Stimulated activated CD4-positive, alpha-beta T cell treated with anti-CD3 and anti-CD28 coated beads, Interleukin-4, amount 100 ng/mL, for 4 hours (primary cell): ENCODE results near the gene DHRS2.
"Not testable (repeated sequence)": the region's sequence is repeated elsewhere in the genome, so short reads cannot be mapped to it uniquely, and the experiment has no call there.

Experiments used
- DNase-seq, 2 experiments: peaks; one replicate each; pipeline ENCODE4 v3.0.0-alpha.2; 2020

Gene DHRS2

GRCh38 chr14:23650506-23650905 lies 14.3 kb downstream of the DHRS2 start:
- DNase-seq, result no peak

GRCh38 chr14:23653051-23653450 lies 16.9 kb downstream of the DHRS2 start:
- no peak for DNase-seq

GRCh38 chr14:23654231-23654630 lies 18.1 kb downstream of the DHRS2 start:
- no peak for DNase-seq

GRCh38 chr14:23657959-23658470 lies 21.9 kb downstream of the DHRS2 start:
- no peak for DNase-seq

- no peak for DNase-seq
Measured at GRCh38 chr14:23660290-23661226, 24.4 kb downstream of the DHRS2 start.

DNA sequence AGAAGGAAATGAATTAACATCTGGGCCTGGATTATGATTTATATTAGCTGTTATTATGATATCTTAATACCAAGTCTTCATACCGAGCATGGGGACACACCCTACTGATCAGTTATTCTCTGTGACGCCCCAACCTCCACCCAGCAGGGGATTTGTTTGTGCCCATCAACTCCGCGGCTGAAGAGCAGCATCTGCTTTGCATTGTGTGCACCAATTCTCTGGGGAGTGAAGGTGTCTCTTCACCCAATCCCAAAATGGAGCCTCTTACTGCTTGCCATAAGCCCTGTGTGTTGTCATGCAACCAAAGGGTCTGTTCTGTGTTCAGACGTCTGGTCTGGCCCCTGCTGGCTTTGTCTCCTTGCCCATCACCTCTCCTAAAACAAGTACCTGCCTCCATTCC lies 25.4 kb downstream of the DHRS2 start:
- no peak for DNase-seq

GRCh38 chr14:23663127-23663526 lies 27.0 kb downstream of the DHRS2 start:
- DNase-seq, result no peak

DNA sequence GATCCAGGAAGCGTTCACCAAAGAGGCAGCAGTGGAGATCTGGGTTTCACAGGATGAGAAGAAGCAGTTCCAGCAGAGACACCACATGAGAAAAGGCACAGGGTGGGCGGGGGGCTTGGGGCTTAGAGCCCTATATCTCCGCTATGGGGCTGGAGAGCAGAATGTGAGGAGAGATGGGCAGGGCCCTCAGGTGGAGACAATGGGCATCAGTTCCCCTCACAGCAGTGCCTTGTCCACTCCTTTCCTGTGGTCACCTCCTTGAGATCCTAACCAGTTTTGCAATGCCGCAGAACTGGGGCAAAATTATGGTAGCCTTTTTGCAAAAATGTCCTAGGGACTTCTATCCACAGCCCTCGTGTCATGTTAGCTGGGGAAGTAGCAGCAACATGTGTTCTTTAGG lies 27.5 kb downstream of the DHRS2 start:
- no peak for DNase-seq

- no peak for DNase-seq
Measured at GRCh38 chr14:23664207-23664885, 28.2 kb downstream of the DHRS2 start.

DNA sequence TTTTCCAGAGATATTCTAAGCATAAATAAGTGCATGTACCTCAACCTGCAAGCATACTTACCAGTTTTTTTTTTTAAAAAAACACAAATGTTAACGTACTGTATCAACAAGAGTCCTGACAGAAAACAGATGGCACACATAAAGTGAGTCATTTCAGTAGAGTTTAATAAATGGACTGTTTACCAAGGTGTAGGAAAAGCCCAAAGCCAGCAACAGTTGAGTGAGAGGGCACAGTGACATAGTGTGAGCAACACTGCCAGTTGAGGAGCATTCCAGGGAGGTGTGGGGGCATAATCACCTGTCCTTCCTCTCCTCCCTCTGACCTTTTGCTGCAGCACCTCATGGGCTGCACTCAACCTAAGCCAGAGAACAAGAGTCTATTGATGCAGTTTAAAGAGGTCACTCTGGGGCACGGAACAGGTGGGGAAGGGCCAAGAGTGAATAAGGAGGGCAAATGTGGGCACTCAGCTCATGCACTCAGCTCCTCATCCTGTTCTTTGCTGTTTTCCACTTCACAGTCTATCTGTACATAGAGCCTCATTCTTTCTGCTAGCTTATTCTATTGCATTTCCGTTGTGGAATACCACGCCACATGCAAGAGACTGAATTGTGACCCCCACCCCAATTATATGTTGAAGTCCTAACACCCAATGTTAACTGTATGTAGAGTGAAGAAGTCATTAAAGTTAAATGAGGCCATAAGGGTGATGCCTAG lies 29.3 kb downstream of the DHRS2 start:
- DNase-seq, result no peak

- no peak for DNase-seq
Measured at GRCh38 chr14:23667134-23667533, 31.0 kb downstream of the DHRS2 start.

DNA sequence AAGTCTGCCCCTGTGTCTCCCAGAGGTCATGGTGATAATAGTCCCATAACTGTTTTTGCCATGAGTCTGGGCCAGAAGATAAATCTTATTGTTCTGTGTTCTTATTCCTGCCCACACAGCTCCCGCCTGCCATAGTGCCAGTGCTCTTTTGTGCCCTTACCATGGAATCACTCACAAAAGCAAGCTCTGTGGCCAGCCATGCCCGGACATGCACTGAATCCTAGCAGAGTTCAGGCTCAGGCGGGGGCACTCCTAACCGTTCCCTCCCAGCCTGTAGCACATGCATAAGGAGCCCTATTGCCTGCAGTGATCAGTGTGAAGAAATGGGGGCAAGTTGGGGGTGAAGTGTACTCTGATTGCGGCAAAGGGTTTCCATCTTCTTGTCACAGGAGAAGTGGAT lies 33.3 kb downstream of the DHRS2 start:
- no peak for DNase-seq

GRCh38 chr14:23670481-23670880 lies 34.3 kb downstream of the DHRS2 start:
- no peak for DNase-seq

DNA sequence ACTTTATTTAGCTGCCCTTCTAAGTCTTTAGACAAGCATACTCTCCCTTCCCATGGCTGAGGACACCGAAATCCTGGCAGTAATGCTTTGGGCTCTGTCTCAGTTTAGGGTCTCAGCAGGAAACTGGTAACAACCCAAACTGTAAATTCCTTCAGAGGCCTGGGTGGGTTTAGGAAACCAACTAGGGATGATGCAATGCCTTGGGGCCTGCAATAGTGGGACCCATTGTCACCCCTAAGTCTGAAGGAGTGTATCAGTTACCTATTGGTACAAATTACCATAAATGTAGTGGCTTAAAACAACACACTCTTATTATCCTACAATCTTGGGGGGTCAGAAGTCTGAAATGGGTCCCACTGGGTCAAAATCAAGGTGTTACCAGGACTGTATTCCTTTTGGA lies 36.0 kb downstream of the DHRS2 start:
- no peak for DNase-seq

DNA sequence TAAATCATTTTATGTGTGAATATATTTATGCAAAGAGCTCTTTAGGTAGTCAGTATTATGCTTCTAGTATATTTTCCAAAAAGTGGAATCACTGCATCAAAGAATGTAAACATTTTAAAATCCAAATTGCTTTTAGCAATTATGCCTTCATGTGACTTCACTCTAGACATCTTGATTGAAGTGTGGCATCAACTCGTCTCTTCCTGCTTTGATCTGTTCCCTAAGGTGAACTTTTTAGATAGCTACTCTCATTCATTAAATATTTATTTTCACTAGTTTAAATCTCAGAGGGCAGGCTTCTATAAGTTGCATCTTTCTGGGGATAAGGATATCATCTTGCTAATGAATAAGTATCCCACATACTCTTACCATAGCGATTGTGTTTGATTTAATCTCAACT lies 39.2 kb downstream of the DHRS2 start:
- DNase-seq, result no peak

- no peak for DNase-seq
Measured at GRCh38 chr14:23675906-23676305, 39.7 kb downstream of the DHRS2 start.

- no peak for DNase-seq
Measured at GRCh38 chr14:23681337-23681736, 45.2 kb downstream of the DHRS2 start.

DNA sequence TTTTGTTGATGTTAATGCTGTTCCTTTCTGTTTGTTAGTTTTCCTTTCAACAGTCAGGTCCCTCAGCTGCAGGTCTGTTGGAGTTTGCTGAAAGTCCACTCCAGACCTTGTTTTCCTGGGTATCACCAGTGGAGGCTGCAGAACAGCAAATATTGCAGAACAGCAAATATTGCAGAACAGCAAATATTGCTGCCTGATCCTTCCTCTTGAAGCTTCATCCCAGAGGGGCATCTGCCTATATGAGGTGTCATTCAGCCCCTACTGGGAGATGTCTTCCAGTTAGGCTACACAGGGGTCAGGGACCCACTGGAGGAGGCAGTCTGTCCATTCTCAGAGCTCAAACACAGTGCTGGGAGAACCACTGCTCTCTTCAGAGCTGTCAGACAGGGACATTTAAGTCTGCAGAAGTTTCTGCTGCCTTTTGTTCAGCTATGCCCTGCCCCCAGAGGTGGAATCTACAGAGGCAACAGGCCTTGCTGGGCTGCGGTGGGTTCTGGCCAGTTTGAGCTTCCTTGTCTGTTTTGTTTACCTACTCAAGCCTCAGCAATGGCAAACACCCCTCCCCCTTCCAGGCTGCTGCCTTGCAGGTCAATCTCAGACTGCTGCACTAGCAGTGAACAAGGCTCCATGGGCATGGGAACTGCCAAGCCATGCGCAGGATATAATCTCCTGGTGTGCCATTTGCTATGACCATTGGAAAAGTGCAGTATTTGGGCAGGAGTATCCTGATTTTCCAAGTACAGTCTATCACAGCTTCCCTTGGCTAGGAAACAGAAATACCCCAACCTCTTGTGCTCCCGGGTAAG lies 53.7 kb downstream of the DHRS2 start:
- not testable (repeated sequence) for DNase-seq

DNA sequence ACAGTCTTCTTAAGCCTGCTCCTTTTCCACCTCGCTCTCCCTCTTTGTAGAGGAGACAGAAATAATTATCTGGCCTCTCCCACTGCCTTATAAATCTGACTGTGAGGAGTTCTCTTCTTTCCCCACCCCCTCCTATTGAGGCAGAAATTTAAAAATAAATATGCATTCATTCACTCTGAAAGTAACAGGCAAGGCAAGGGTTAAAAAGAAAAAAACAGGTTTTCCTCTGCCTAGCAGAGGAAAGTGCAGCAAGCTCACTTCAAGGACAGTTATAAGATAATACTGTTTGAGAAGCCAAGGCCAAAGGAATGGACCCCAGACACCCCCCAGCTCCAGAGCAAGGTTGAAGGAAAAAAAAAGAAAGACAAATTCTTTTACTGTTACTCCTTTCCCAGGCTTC lies 56.3 kb downstream of the DHRS2 start:
- no peak for DNase-seq

DNA sequence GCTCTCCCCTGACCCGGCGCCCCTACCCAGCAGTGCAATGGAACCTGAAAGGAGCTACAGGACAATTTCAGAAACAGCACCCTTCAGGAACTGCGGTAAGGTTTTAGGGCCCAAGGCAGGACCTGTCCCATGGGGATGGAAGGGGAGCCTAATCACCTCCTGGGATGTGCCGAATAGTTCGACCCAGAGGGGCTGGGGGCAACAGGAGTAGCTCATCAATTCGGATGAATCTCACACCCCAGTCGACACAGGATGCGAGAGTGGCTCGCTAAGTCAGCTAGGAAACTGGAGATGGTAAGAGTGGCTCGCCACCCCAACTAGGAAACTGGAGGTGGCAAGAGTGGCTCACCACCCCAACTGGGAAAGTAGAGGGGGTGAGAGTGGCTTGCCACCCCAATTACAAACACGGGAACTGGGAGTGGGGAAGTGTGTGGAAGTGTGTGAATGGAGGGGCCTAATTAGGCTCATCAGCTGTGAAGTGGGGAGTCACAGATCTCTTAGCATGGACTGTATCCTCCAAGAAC lies 57.1 kb downstream of the DHRS2 start:
- DNase-seq, result no peak

- DNase-seq, result no peak
Measured at GRCh38 chr14:23694085-23694948, 58.2 kb downstream of the DHRS2 start.
